HepG2 (cell line): ENCODE results near the gene MXD3. TPM values are rescaled to one million over a fixed set of nuclear protein-coding genes. Genes with fewer than 3 reads are reported as not detected.

Experiments used
- FOSL1 ChIP-seq: sonication (generic); formaldehyde crosslinking; IDR thresholded peaks from 2 replicates; pipeline ENCODE4 v1.9.0; 2021; ENCODE audit warnings: missing genetic modification reagents, borderline replicate concordance
- GATA4 ChIP-seq: sonication (generic); IDR thresholded peaks from 2 replicates; pipeline ENCODE4 v1.6.1; 2016; ENCODE audit warnings: antibody characterized with exemption, low read depth, borderline replicate concordance
- HMGA1 ChIP-seq: sonication (generic); formaldehyde crosslinking; conservative IDR thresholded peaks from 2 replicates; pipeline ENCODE4 v1.4.0; 2020; ENCODE audit warnings: missing genetic modification reagents
- NCOA1 ChIP-seq: sonication (generic); formaldehyde crosslinking; IDR thresholded peaks from 2 replicates; pipeline ENCODE4 v1.9.0; 2021; ENCODE audit warnings: missing genetic modification reagents
- NFKB2 ChIP-seq: sonication (generic); formaldehyde crosslinking; IDR thresholded peaks from 2 replicates; pipeline ENCODE4 v1.4.0; 2020; ENCODE audit warnings: missing genetic modification reagents, borderline replicate concordance
- SMC3 ChIP-seq: IDR thresholded peaks from 2 replicates; pipeline ENCODE4 v1.6.1; 2011; ENCODE audit warnings: low read length, improper control_type of control experiment
- TOE1 ChIP-seq: sonication (generic); formaldehyde crosslinking; IDR thresholded peaks from 2 replicates; pipeline ENCODE4 v1.4.0; 2020; ENCODE audit warnings: mild to moderate bottlenecking, missing genetic modification reagents
- ZNF180 ChIP-seq: sonication (generic); formaldehyde crosslinking; IDR thresholded peaks from 2 replicates; pipeline ENCODE4 v1.4.0; 2020; ENCODE audit warnings: low read depth, missing genetic modification reagents, borderline replicate concordance
- ZNF446 ChIP-seq: sonication (generic); formaldehyde crosslinking; IDR thresholded peaks from 2 replicates; pipeline ENCODE4 v1.5.0; 2020; ENCODE audit warnings: mild to moderate bottlenecking, missing genetic modification reagents
- ZNF577 ChIP-seq: sonication (generic); formaldehyde crosslinking; IDR thresholded peaks from 2 replicates; pipeline ENCODE4 v1.4.0; 2020; ENCODE audit warnings: mild to moderate bottlenecking, low read depth, missing genetic modification reagents, borderline replicate concordance
- ZNF792 ChIP-seq: IDR thresholded peaks from 2 replicates; pipeline ENCODE4 v1.6.1; 2016
- ZNF850 ChIP-seq: sonication (generic); formaldehyde crosslinking; conservative IDR thresholded peaks from 2 replicates; pipeline ENCODE4 v1.9.0; 2021; ENCODE audit warnings: mild to moderate bottlenecking, missing genetic modification reagents
- polyA plus RNA-seq, 8 experiments: library from polyadenylated mRNA; depleted of rRNA in 3 of 8; stranded (reverse) in 7 of 8; unstranded in 1 of 8; fragments of >200 nt; fragmentation: Illumina TruSeq in 4 of 8; extraction: Trizol in 4 of 8; gene quantifications; 2 replicates each; pipeline versions ENCODE4 v1.2.1 to v1.2.3, GENCODE V29; 2011 to 2016; ENCODE audit warnings: low read depth in 4 of 8, missing spikeins in 1 of 8, mixed read lengths in 1 of 8; ENCODE audit not compliant: insufficient read depth in 1 of 8
- total RNA-seq, 5 experiments: library from RNA; depleted of rRNA; stranded (reverse); fragments of >200 nt; fragmentation: Illumina TruSeq; extraction: Trizol; gene quantifications; 2 replicates each; pipeline ENCODE4 v1.2.3, GENCODE V29; 2016; ENCODE audit warnings: low read depth in 1 of 5
- TF ChIP-seq, protein P1 (sequence below): sonication (generic); formaldehyde crosslinking; IDR thresholded peaks from 2 replicates; pipeline ENCODE4 v1.4.0; 2020; ENCODE audit warnings: missing genetic modification reagents
- TF ChIP-seq, protein P2 (sequence below): sonication (generic); formaldehyde crosslinking; IDR thresholded peaks from 2 replicates; pipeline ENCODE4 v1.4.0; 2020; ENCODE audit warnings: missing genetic modification reagents, borderline replicate concordance
- TF ChIP-seq, protein P3 (sequence below): IDR thresholded peaks from 2 replicates; pipeline ENCODE4 v1.6.1; 2016; ENCODE audit warnings: missing compliant biosample characterization, missing genetic modification reagents, borderline replicate concordance
- TF ChIP-seq, protein P4 (sequence below): sonication (generic); formaldehyde crosslinking; IDR thresholded peaks from 2 replicates; pipeline ENCODE4 v1.5.1; 2020; ENCODE audit warnings: missing genetic modification reagents, mild to moderate bottlenecking, borderline replicate concordance

MXD3 gene
- total and polyA plus RNA-seq, 2 of the 13 experiments (the other 11 are each of a cell fraction or from before 2014, with no cell fraction given): 10.5 to 12.8 TPM

DNA sequence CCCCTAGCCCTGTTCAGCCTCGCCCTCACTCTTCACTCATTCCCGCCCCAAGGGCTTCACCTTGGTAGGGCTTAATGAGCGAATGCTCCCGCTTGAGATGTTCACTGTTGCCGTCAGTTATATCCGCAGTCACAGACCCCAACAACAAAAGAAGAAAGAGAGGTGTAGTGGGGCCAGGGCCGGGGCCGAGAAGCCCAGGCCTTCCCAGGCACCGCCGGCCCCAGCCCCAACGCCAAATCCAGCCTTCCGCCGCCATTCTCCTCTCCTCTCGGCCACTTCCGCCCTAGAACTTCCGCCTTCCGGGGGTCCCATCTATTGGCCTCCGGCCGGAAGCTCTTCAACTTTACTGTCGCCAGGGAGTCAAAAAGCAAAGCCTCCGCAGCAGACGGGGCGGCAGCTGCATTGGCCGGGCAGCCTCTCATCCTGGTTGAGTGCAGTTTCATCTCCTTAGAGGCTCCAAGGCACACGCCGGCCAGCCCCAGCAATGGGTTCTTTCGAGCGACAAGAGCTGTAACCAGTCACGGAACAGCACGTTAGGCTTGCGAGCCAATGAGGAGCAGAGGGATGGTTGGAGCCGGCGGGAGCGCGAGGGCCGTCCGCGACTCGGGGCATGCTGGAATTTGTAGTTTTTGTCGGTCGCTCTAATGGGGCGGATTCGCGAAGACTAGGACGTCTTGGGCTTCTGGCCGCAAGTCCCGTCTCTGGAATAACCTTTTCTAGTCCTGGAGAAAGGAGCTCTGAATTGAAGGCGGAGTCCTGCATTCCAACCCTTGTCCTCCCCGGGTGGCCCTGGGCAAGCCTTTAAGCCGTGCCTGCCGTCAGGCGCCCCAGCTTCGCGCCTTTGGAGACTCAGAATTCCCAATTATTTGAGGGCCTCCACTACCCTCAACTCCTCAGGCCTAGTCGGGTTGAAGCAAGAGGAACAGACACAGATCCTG is 40.0 kb upstream of the MXD3 start, which contains the start of gene LMAN2 (continued):
- TF ChIP-seq, protein P1, sequence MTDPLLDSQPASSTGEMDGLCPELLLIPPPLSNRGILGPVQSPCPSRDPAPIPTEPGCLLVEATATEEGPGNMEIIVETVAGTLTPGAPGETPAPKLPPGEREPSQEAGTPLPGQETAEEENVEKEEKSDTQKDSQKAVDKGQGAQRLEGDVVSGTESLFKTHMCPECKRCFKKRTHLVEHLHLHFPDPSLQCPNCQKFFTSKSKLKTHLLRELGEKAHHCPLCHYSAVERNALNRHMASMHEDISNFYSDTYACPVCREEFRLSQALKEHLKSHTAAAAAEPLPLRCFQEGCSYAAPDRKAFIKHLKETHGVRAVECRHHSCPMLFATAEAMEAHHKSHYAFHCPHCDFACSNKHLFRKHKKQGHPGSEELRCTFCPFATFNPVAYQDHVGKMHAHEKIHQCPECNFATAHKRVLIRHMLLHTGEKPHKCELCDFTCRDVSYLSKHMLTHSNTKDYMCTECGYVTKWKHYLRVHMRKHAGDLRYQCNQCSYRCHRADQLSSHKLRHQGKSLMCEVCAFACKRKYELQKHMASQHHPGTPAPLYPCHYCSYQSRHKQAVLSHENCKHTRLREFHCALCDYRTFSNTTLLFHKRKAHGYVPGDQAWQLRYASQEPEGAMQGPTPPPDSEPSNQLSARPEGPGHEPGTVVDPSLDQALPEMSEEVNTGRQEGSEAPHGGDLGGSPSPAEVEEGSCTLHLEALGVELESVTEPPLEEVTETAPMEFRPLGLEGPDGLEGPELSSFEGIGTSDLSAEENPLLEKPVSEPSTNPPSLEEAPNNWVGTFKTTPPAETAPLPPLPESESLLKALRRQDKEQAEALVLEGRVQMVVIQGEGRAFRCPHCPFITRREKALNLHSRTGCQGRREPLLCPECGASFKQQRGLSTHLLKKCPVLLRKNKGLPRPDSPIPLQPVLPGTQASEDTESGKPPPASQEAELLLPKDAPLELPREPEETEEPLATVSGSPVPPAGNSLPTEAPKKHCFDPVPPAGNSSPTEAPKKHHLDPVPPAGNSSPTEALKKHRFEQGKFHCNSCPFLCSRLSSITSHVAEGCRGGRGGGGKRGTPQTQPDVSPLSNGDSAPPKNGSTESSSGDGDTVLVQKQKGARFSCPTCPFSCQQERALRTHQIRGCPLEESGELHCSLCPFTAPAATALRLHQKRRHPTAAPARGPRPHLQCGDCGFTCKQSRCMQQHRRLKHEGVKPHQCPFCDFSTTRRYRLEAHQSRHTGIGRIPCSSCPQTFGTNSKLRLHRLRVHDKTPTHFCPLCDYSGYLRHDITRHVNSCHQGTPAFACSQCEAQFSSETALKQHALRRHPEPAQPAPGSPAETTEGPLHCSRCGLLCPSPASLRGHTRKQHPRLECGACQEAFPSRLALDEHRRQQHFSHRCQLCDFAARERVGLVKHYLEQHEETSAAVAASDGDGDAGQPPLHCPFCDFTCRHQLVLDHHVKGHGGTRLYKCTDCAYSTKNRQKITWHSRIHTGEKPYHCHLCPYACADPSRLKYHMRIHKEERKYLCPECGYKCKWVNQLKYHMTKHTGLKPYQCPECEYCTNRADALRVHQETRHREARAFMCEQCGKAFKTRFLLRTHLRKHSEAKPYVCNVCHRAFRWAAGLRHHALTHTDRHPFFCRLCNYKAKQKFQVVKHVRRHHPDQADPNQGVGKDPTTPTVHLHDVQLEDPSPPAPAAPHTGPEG (CRISPR knock-in tag): peak; percentile 75; the same call in 1 of the 2 replicates
- TF ChIP-seq ZNF850 (CRISPR knock-in tag) (no peak), SMC3 (no peak), ZNF446 (no peak), ZNF792 (CRISPR knock-in tag) (0 out of 2 replicates have a peak, but pooled peaks have one; percentile 23), FOSL1 (CRISPR knock-in tag) (no peak), HMGA1 (CRISPR knock-in tag) (no peak), ZNF577 (CRISPR knock-in tag) (no peak), TOE1 (CRISPR knock-in tag) (no peak), ZNF180 (no peak), NFKB2 (CRISPR knock-in tag) (peak; percentile 29; the same call in 1 of the 2 replicates), NCOA1 (CRISPR knock-in tag) (0 out of 2 replicates have a peak, but pooled peaks have one; percentile 55), GATA4 (no peak)
- TF ChIP-seq, protein P2, sequence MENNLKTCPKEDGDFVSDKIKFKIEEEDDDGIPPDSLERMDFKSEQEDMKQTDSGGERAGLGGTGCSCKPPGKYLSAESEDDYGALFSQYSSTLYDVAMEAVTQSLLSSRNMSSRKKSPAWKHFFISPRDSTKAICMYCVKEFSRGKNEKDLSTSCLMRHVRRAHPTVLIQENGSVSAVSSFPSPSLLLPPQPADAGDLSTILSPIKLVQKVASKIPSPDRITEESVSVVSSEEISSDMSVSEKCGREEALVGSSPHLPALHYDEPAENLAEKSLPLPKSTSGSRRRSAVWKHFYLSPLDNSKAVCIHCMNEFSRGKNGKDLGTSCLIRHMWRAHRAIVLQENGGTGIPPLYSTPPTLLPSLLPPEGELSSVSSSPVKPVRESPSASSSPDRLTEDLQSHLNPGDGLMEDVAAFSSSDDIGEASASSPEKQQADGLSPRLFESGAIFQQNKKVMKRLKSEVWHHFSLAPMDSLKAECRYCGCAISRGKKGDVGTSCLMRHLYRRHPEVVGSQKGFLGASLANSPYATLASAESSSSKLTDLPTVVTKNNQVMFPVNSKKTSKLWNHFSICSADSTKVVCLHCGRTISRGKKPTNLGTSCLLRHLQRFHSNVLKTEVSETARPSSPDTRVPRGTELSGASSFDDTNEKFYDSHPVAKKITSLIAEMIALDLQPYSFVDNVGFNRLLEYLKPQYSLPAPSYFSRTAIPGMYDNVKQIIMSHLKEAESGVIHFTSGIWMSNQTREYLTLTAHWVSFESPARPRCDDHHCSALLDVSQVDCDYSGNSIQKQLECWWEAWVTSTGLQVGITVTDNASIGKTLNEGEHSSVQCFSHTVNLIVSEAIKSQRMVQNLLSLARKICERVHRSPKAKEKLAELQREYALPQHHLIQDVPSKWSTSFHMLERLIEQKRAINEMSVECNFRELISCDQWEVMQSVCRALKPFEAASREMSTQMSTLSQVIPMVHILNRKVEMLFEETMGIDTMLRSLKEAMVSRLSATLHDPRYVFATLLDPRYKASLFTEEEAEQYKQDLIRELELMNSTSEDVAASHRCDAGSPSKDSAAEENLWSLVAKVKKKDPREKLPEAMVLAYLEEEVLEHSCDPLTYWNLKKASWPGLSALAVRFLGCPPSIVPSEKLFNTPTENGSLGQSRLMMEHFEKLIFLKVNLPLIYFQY (CRISPR knock-in tag): peak; percentile 36; the same call in 1 of the 2 replicates
- TF ChIP-seq, protein P3, sequence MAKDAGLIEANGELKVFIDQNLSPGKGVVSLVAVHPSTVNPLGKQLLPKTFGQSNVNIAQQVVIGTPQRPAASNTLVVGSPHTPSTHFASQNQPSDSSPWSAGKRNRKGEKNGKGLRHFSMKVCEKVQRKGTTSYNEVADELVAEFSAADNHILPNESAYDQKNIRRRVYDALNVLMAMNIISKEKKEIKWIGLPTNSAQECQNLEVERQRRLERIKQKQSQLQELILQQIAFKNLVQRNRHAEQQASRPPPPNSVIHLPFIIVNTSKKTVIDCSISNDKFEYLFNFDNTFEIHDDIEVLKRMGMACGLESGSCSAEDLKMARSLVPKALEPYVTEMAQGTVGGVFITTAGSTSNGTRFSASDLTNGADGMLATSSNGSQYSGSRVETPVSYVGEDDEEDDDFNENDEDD (CRISPR knock-in tag): peak; percentile 76; the same call in 1 of the 2 replicates
- TF ChIP-seq, protein P4, sequence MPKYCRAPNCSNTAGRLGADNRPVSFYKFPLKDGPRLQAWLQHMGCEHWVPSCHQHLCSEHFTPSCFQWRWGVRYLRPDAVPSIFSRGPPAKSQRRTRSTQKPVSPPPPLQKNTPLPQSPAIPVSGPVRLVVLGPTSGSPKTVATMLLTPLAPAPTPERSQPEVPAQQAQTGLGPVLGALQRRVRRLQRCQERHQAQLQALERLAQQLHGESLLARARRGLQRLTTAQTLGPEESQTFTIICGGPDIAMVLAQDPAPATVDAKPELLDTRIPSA: peak; percentile 21; the same call in 1 of the 2 replicates
